GM18498 (cell line): ENCODE data around the gene FILIP1.

Experiments
- ATAC-seq: cut with Tn5 transposase; IDR thresholded peaks from one replicate; pipeline ENCODE4 v1.9.1; 2021; ENCODE audit warnings: mild to moderate bottlenecking, moderate library complexity; ENCODE audit not compliant: unreplicated experiment

FILIP1 gene

DNA sequence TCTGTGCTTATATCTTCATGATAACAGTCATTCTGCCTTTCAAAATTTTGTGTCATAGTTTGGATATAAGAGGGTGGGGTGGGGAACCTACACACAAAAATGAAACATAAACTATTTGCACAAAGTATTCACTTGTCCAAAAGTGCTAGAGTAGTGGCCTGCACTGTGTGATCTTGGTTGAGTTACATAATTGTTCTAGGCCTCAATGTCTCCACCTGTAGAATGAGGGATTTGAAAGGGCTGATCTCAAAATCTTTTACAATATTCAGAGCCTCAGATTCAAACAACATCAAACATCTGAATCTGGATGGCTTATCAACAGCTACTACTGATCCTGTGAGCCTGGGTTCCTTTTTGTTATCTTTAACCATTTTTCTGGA lies 144.7 kb downstream of the FILIP1 start:
- no peak for ATAC-seq

- ATAC-seq: no peak
These were observed 145.5 kb downstream of the FILIP1 start for GRCh38 chr6:75347898-75348610.

- ATAC-seq: no peak
These were observed 148.2 kb downstream of the FILIP1 start for GRCh38 chr6:75345413-75345812.

GRCh38 chr6:75344455-75344854 lies 149.1 kb downstream of the FILIP1 start:
- no peak for ATAC-seq

DNA sequence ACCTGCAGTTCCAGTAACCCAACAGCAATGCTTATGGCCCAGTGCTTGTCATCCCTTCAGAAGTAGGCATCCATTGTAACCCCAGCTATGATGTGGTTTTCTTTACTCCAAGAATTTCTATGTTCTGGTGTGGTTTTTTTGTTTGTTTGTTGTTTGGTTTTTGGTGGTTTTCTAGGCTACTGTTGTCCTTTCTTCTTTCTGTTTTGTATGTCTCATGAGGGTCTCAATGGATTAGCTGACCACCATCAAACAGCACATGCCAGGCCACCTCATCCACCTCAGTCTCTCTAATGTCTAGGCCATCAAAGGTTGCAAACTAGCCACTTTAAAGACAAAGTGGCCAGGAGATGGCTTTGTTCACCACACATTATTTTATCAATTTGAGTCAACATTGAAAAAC lies 149.6 kb downstream of the FILIP1 start:
- no peak for ATAC-seq

DNA sequence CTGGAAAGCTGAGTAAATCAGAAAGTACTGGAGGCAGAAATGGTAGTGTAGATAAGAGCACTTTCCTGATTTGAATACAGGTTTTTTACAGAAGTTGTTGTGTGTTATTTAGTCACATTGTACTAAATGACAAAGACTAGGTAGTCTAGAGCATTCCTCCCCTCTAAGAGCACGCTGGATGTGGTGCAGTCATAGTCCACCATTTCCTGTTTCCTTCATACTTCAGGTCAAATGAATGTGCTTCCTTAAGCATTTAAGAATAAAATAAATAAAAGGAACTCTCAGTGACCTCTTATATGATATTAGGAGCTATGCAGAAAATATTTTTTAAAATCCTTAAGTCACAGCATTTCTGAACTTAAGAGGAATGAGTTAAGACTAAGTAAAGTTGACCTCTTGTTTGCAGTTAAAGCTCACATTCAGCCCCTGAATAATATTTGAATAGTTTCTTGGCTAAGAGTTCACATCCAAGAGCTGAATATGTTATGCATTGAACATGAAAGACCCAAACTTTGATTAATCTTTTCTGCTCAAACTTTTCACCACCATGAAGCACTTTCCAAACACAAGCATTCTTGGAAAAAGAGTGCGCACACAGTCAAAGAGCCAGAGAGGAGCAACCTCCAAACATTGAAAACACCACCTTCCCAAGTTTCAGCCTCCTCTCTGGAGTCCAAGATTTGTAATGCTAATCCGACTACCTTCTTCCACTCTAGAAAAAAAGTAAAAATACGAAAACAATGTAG lies 155.6 kb downstream of the FILIP1 start:
- no peak for ATAC-seq

DNA sequence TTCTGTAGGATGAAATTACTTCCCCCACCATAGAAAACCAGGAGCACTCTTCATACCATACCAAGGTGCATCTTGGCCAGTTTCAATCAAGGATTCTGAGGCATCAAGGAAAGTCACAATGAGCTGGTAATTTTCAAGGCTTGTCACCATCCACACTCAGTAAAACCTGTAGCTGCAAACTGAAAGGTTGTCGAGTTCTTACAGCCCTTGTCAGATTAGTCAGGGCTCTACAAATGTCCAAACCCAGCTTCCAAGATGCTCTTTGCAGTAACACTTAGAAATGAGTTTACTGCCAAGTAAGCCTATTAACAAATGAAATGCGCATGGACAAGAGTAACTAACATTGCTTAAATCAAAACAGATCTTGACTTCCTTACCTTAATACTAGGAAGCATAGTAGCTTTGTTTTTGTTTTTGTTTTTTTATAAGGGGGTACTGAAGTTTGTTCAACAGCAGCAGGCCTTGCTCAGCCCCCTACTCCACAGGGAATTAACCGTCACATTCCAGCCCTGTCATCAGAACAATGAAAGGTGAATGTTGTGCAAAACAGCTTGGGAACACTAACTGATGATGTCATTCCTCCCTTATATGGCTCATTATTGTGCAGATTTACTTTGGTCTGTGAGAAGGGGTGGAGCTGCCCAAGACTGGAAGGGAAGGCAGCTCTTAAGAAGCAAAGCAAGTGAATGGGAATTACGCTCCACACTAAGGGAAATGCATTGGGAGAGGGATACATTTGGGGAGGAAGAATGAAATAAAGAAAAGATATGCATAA lies 159.1 kb downstream of the FILIP1 start:
- ATAC-seq: no peak

GRCh38 chr6:75333676-75334200 lies 159.9 kb downstream of the FILIP1 start:
- no peak for ATAC-seq

- no peak for ATAC-seq
These were observed 162.4 kb downstream of the FILIP1 start for GRCh38 chr6:75331151-75331550.

DNA sequence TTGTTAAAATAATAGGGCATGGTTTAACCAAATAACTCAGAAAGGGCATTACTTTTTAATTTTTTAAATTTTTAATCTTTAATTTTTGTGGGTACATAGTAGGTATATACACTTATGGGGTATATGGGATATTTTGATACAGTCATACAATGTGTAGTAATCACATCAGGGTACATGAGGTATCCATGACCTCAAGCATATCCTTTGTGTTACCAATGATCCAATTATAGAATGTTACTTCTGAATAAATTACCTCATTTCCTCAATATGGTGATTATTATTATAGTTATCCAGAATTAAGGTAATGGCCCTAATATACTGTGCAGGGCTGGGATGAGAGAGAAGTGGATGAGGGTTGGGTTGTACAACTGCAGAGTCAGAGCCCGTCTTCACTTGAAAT lies 163.9 kb downstream of the FILIP1 start:
- no peak for ATAC-seq

- no peak for ATAC-seq
These were observed 165.8 kb downstream of the FILIP1 start for GRCh38 chr6:75327807-75328206.

- ATAC-seq: no peak
These were observed 166.9 kb downstream of the FILIP1 start for GRCh38 chr6:75326557-75327258.

DNA sequence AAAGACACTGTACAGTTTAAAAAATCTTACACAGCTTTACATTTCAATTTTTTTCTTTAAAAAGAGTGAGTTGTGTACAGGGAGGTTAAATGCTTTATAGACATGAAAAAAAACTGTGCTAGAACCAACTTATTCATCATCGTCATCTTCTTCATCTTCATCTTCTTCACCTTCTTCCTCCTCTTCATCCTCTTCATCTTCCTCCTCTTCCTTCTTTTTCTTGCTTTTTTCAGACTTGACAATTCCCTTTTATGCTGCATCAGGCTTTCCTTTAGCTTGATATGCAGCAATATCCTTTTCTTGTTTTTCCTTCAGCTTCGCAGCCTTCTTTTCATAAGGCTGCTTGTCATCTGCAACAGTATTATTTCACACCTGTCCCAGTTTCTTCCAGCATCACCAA lies 174.7 kb downstream of the FILIP1 start:
- ATAC-seq: no peak

GRCh38 chr6:75317503-75318206 lies 175.9 kb downstream of the FILIP1 start:
- ATAC-seq: no peak

- no peak for ATAC-seq
These were observed 177.6 kb downstream of the FILIP1 start for GRCh38 chr6:75315978-75316377.

- ATAC-seq: no peak
These were observed 185.2 kb downstream of the FILIP1 start for GRCh38 chr6:75308250-75308988.

- no peak for ATAC-seq
These were observed 186.1 kb downstream of the FILIP1 start for GRCh38 chr6:75307364-75308004.

DNA sequence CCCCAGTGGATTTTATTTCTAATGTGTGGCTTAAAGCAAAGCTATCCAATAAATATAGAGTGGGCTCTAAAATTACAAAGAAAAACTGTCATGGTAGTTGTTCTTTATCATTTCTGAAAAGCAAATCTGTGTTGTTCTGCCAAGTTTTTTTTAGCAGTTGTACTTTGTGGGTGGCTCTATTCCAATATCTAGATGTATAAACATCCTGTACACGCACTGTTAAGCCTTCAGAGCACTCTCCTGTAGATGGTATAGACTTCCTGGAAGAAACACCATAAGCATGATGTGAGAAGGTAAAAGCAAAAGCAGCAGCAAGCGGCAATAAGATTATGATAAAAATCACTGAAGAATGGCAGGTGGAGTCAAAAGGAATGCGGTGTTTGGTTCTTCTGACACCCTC lies 187.5 kb downstream of the FILIP1 start:
- no peak for ATAC-seq

DNA sequence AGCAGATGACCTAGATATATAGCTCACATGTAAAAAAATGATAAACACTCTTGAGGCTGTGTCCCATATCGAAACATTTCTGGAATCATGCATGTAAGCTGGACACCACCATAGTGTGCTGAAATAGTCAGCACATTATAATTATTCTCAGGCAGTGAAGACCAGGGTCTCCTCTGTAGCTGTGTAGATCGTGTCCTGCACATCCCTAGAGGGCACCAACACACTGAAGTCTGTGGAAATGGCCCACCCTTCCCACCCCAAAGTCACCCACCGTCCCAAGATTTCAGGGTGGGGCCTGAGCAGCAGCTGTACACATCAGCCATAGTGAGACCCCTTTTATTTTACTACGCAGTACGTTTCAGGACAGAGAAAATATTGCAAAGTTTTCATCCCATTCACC lies 188.0 kb downstream of the FILIP1 start:
- no peak for ATAC-seq
